Stimulated activated CD4-positive, alpha-beta T cell treated with anti-CD3 and anti-CD28 coated beads, Interleukin-12 subunit alpha, Interleukin-12 subunit beta, amount 100 ng/mL, for 48 hours (primary cell): ENCODE data around the gene RBM25.

Experiments
- DNase-seq, 3 donors: peaks; one replicate each; pipeline ENCODE4 v3.0.0-alpha.2; 2020; ENCODE audit warnings: low read depth in 2 of 3, low spot score in 1 of 3

The RBM25 gene

GRCh38 chr14:73102806-73103497 is 44.6 kb downstream of the RBM25 start:
- DNase-seq: no peak

GRCh38 chr14:73105050-73105449 is 46.7 kb downstream of the RBM25 start:
- DNase-seq: no peak

GRCh38 chr14:73105727-73106126 is 47.4 kb downstream of the RBM25 start:
- DNase-seq: no peak

- no peak for DNase-seq
These were observed 57.8 kb downstream of the RBM25 start for GRCh38 chr14:73116079-73116665.

GRCh38 chr14:73124180-73124894 is 66.0 kb downstream of the RBM25 start:
- no peak for DNase-seq

GRCh38 chr14:73125169-73125588 is 66.8 kb downstream of the RBM25 start:
- no peak for DNase-seq

GRCh38 chr14:73125746-73126145 is 67.4 kb downstream of the RBM25 start:
- no peak for DNase-seq

GRCh38 chr14:73133795-73134194 is 75.5 kb downstream of the RBM25 start:
- no peak for DNase-seq

GRCh38 chr14:73136085-73136386 is 77.7 kb downstream of the RBM25 start:
- no peak for DNase-seq

- DNase-seq: peak; percentile 92 to 99 (median 98)
These were observed 78.3 kb downstream of the RBM25 start, which contains the start of gene PSEN1 for GRCh38 chr14:73136387-73137225. Gene PSEN1 (plus strand): TSS chr14:73136507. CDS start chr14:73148020, 11,513 bp downstream.

GRCh38 chr14:73140811-73141323 is 82.5 kb downstream of the RBM25 start:
- no peak for DNase-seq

GRCh38 chr14:73142216-73142615 is 83.9 kb downstream of the RBM25 start:
- no peak for DNase-seq

GRCh38 chr14:73143003-73143402 is 84.7 kb downstream of the RBM25 start:
- no peak for DNase-seq

GRCh38 chr14:73143617-73144016 is 85.3 kb downstream of the RBM25 start:
- no peak for DNase-seq

GRCh38 chr14:73145371-73145770 is 87.0 kb downstream of the RBM25 start:
- no peak for DNase-seq

- DNase-seq: no peak
These were observed 87.8 kb downstream of the RBM25 start for GRCh38 chr14:73146111-73146510.

GRCh38 chr14:73149753-73150152 is 91.4 kb downstream of the RBM25 start:
- no peak for DNase-seq

- no peak for DNase-seq
These were observed 94.9 kb downstream of the RBM25 start for GRCh38 chr14:73153272-73153671.

- DNase-seq: no peak
These were observed 103.9 kb downstream of the RBM25 start for GRCh38 chr14:73162251-73162650.

- no peak for DNase-seq
These were observed 108.1 kb downstream of the RBM25 start for GRCh38 chr14:73166399-73166798.

- DNase-seq: no peak
These were observed 109.4 kb downstream of the RBM25 start for GRCh38 chr14:73167727-73168126.
